GM21528 (cell line): ENCODE measurements around the gene TEDDM1.
"Not testable (repeated sequence)": the region's sequence is repeated elsewhere in the genome, so short reads cannot be mapped to it uniquely, and the experiment has no call there.

ENCODE experiments used
- ATAC-seq: cut with Tn5 transposase; IDR thresholded peaks from one replicate; pipeline ENCODE4 v1.9.1; 2021; ENCODE audit warnings: mild to moderate bottlenecking, moderate library complexity; ENCODE audit not compliant: unreplicated experiment, low FRiP score

TEDDM1 gene

GRCh38 chr1:182381962-182382819 lies 18.3 kb downstream of the TEDDM1 start:
- no peak for ATAC-seq

GRCh38 chr1:182380199-182380598 lies 20.3 kb downstream of the TEDDM1 start:
- no peak for ATAC-seq

- not testable (repeated sequence) for ATAC-seq
These were observed 20.7 kb downstream of the TEDDM1 start for GRCh38 chr1:182379781-182380180.

GRCh38 chr1:182376936-182377574 lies 23.4 kb downstream of the TEDDM1 start:
- ATAC-seq = no peak

GRCh38 chr1:182374101-182374834 lies 26.2 kb downstream of the TEDDM1 start:
- ATAC-seq = no peak

- ATAC-seq = no peak
These were observed 29.9 kb downstream of the TEDDM1 start for GRCh38 chr1:182370532-182370931.

GRCh38 chr1:182368903-182369302 lies 31.6 kb downstream of the TEDDM1 start:
- ATAC-seq = no peak

GRCh38 chr1:182368358-182368757 lies 32.1 kb downstream of the TEDDM1 start:
- no peak for ATAC-seq

GRCh38 chr1:182367926-182368325 lies 32.5 kb downstream of the TEDDM1 start:
- no peak for ATAC-seq

GRCh38 chr1:182366596-182366995 lies 33.9 kb downstream of the TEDDM1 start:
- no peak for ATAC-seq

GRCh38 chr1:182359645-182360044 lies 40.8 kb downstream of the TEDDM1 start:
- no peak for ATAC-seq

GRCh38 chr1:182357913-182358312 lies 42.6 kb downstream of the TEDDM1 start:
- no peak for ATAC-seq

GRCh38 chr1:182357171-182357570 lies 43.3 kb downstream of the TEDDM1 start:
- ATAC-seq = no peak

GRCh38 chr1:182355723-182356098 lies 44.8 kb downstream of the TEDDM1 start:
- ATAC-seq = no peak

- ATAC-seq = no peak
These were observed 48.6 kb downstream of the TEDDM1 start for GRCh38 chr1:182351790-182352364.

GRCh38 chr1:182350839-182351238 lies 49.6 kb downstream of the TEDDM1 start:
- no peak for ATAC-seq

- ATAC-seq = no peak
These were observed 51.3 kb downstream of the TEDDM1 start for GRCh38 chr1:182348961-182349747.
